A549 (cell line): ENCODE data around the gene THTPA. TPM values are rescaled to one million over a fixed set of nuclear protein-coding genes. Genes with fewer than 3 reads are reported as not detected.

ENCODE experiments used
- ATAC-seq, 2 experiments: fragments of 200-7000 bp in 1 of 2; fragments of >200 bp in 1 of 2; cut with Nextera tagmentation in 1 of 2; cut with Tn5 transposase in 1 of 2; 3 replicates each; pipeline versions ENCODE4 v1.8.0 to v1.9.1; 2018 to 2020; ENCODE audit warnings: mild to moderate bottlenecking in 1 of 2, moderate library complexity in 1 of 2
- CTCF ChIA-PET: fragments of 300-600 bp; sonication (Branson Sonifier 250); formaldehyde crosslinking; extraction: SDS; loops from one replicate; lab custom pipeline; 2021; ENCODE audit warnings: antibody characterized with exemption, inconsistent platforms; lab: Yijun Ruan, JAX
- POLR2A ChIA-PET: fragments of 350-600 bp; formaldehyde crosslinking; extraction: SDS; loops from one replicate; lab custom pipeline; 2021; ENCODE audit warnings: antibody characterized with exemption, inconsistent platforms; lab: Yijun Ruan, JAX
- DNase-seq, 2 experiments: peaks; one replicate each; pipeline versions ENCODE4 v3.0.0 to v3.0.0-alpha.2; 2011 to 2016; ENCODE audit warnings: low read depth in 1 of 2, low spot score in 1 of 2
- FAIRE-seq: peaks from 2 replicates; lab custom pipeline; 2011; peaks lifted over from hg19 to GRCh38; lab: Jason Lieb, UNC
- H3K27ac ChIP-seq, 2 experiments: fragments of >200 bp; sonication (Bioruptor Twin); formaldehyde crosslinking; 3 replicates each; pipeline ENCODE4 v1.5.1; 2016 to 2017
- H3K4me1 ChIP-seq: fragments of >200 bp; sonication (Bioruptor Twin); formaldehyde crosslinking; 3 replicates; pipeline ENCODE4 v1.6.1; 2016
- H3K4me2 ChIP-seq: fragments of >200 bp; sonication (Bioruptor Twin); formaldehyde crosslinking; 3 replicates; pipeline ENCODE4 v1.6.1; 2016
- H3K4me3 ChIP-seq: fragments of >200 bp; sonication (Bioruptor Twin); formaldehyde crosslinking; 3 replicates; pipeline ENCODE4 v1.5.1; 2016
- H3K9me3 ChIP-seq: fragments of >200 bp; sonication (Bioruptor Twin); formaldehyde crosslinking; 3 replicates; pipeline ENCODE4 v1.6.1; 2016
- ATOH8 ChIP-seq: fragments of 250-450 bp; sonication (Bioruptor Pico); IDR thresholded peaks from 2 replicates; pipeline ENCODE4 v1.5.0; 2020; ENCODE audit warnings: low read depth, mild to moderate bottlenecking, moderate library complexity
- CHD2 ChIP-seq: fragments of 150-350 bp; IDR thresholded peaks from 2 replicates; pipeline ENCODE4 v1.6.1; 2014; ENCODE audit warnings: low read length; ENCODE audit not compliant: partially characterized antibody
- CHD4 ChIP-seq: fragments of 200-600 bp; sonication (generic); IDR thresholded peaks from 2 replicates; pipeline ENCODE4 v1.6.1; 2016; ENCODE audit warnings: antibody characterized with exemption, mild to moderate bottlenecking, borderline replicate concordance
- EHF ChIP-seq: fragments of 250-450 bp; sonication (Bioruptor Pico); IDR thresholded peaks from 2 replicates; pipeline ENCODE4 v1.5.0; 2020; ENCODE audit warnings: mild to moderate bottlenecking
- EHMT2 ChIP-seq: fragments of 200-600 bp; sonication (generic); IDR thresholded peaks from 2 replicates; pipeline ENCODE4 v1.6.1; 2016; ENCODE audit warnings: antibody characterized with exemption, low read depth, mild to moderate bottlenecking, moderate library complexity
- ESRRA ChIP-seq: fragments of 150-350 bp; IDR thresholded peaks from 2 replicates; pipeline ENCODE4 v1.6.1; 2014; ENCODE audit warnings: mild to moderate bottlenecking, low read length, borderline replicate concordance
- FOSB ChIP-seq: fragments of 250-450 bp; sonication (Bioruptor Pico); IDR thresholded peaks from 2 replicates; pipeline ENCODE4 v1.5.0; 2020; ENCODE audit warnings: mild to moderate bottlenecking, moderate library complexity
- FOXS1 ChIP-seq: fragments of 250-450 bp; sonication (Bioruptor Pico); IDR thresholded peaks from 2 replicates; pipeline ENCODE4 v1.5.0; 2020; ENCODE audit warnings: mild to moderate bottlenecking, moderate library complexity
- HDAC2 ChIP-seq: fragments of 200-600 bp; sonication (generic); IDR thresholded peaks from 2 replicates; pipeline ENCODE4 v1.6.1; 2016
- HEYL ChIP-seq: fragments of 250-450 bp; sonication (Bioruptor Pico); IDR thresholded peaks from 2 replicates; pipeline ENCODE4 v1.8.0; 2021; ENCODE audit warnings: mild to moderate bottlenecking, moderate library complexity
- HOXB13 ChIP-seq: fragments of 250-450 bp; sonication (Bioruptor Pico); IDR thresholded peaks from 2 replicates; pipeline ENCODE4 v1.5.0; 2020; ENCODE audit warnings: low read depth, mild to moderate bottlenecking, moderate library complexity
- HOXB5 ChIP-seq: fragments of 250-450 bp; sonication (Bioruptor Pico); IDR thresholded peaks from 2 replicates; pipeline ENCODE4 v1.5.0; 2020; ENCODE audit warnings: mild to moderate bottlenecking, moderate library complexity
- JUN ChIP-seq, 2 experiments: fragments of >200 bp; sonication (Bioruptor Twin); formaldehyde crosslinking; IDR thresholded peaks; 2 replicates in 1 of 2; 3 replicates in 1 of 2; pipeline ENCODE4 v1.6.1; 2016 to 2017
- KDM5A ChIP-seq: fragments of 200-600 bp; sonication (generic); IDR thresholded peaks from 2 replicates; pipeline ENCODE4 v1.6.1; 2016; ENCODE audit warnings: antibody characterized with exemption, mild to moderate bottlenecking
- NPAS2 ChIP-seq: fragments of 250-450 bp; sonication (Bioruptor Pico); IDR thresholded peaks from 2 replicates; pipeline ENCODE4 v1.8.0; 2022; ENCODE audit warnings: mild to moderate bottlenecking, moderate library complexity, borderline replicate concordance
- NR3C1 ChIP-seq: fragments of >200 bp; sonication (Bioruptor Twin); formaldehyde crosslinking; IDR thresholded peaks from 3 replicates; pipeline ENCODE4 v1.6.1; 2017
- PHF8 ChIP-seq: fragments of 200-600 bp; sonication (generic); IDR thresholded peaks from 2 replicates; pipeline ENCODE4 v1.6.1; 2016; ENCODE audit warnings: low read depth, mild to moderate bottlenecking, antibody characterized with exemption, moderate library complexity, borderline replicate concordance
- RNF2 ChIP-seq: fragments of 200-600 bp; sonication (generic); IDR thresholded peaks from 2 replicates; pipeline ENCODE4 v1.6.1; 2016; ENCODE audit warnings: low read depth, mild to moderate bottlenecking, antibody characterized with exemption, moderate library complexity, borderline replicate concordance
- SMC3 ChIP-seq: fragments of >200 bp; sonication (Bioruptor Twin); formaldehyde crosslinking; IDR thresholded peaks from 3 replicates; pipeline ENCODE4 v1.6.1; 2018; ENCODE audit warnings: inconsistent platforms
- SREBF2 ChIP-seq: fragments of 450-650 bp; IDR thresholded peaks from 2 replicates; pipeline ENCODE4 v1.6.1; 2014; ENCODE audit warnings: mild to moderate bottlenecking, moderate library complexity
- ZC3H11A ChIP-seq: fragments of 450-650 bp; IDR thresholded peaks from 2 replicates; pipeline ENCODE4 v1.6.1; 2014; ENCODE audit warnings: antibody characterized with exemption, mild to moderate bottlenecking
- ZSCAN20 ChIP-seq: fragments of 250-450 bp; sonication (Bioruptor Pico); IDR thresholded peaks from 2 replicates; pipeline ENCODE4 v1.8.0; 2022; ENCODE audit warnings: mild to moderate bottlenecking, moderate library complexity
- WGBS: methylation state at CpG from one replicate; pipeline ENCODE4 v1.1.6; 2017; ENCODE audit errors: missing lambda C conversion rate; 5-methylcytosine and 5-hydroxymethylcytosine counted together
- polyA plus RNA-seq, 4 experiments: library from polyadenylated mRNA; depleted of rRNA in 3 of 4; stranded (reverse); fragments of >200 nt; fragmentation: RNase III in 1 of 4; extraction: RNeasy Plus Mini Kit Qiagen cat#74134 plus additional on column Dnase treatment in 1 of 4; gene quantifications; 2 replicates in 3 of 4; 3 replicates in 1 of 4; pipeline ENCODE4 v1.2.3, GENCODE V29; 2011 to 2017
- TF ChIP-seq, protein P1 (sequence below): fragments of 150-350 bp; IDR thresholded peaks from 2 replicates; pipeline ENCODE4 v1.6.1; 2014; ENCODE audit warnings: low read depth, mild to moderate bottlenecking, low read length
- TF ChIP-seq, protein P2 (sequence below): fragments of 450-650 bp; IDR thresholded peaks from 2 replicates; pipeline ENCODE4 v1.6.1; 2014; ENCODE audit warnings: antibody characterized with exemption
- TF ChIP-seq, protein P3 (sequence below): fragments of >200 bp; sonication (Bioruptor Twin); formaldehyde crosslinking; IDR thresholded peaks from 2 replicates; pipeline ENCODE4 v1.6.1; 2016

Gene THTPA
- polyA plus RNA-seq, 2 of the 4 experiments (the other 2 are of a cell fraction) = 8.1 to 23.9 TPM

GRCh38 chr14:23523229-23524016 lies 32.6 kb upstream of the THTPA start:
- no peak for FAIRE-seq
- Histone ChIP-seq H3K4me2 (no peak overlapping the region), H3K27ac (no peak overlapping the region), H3K9me3 (no peaks in the 10 kb centered on the region), H3K4me1 (no peaks in the 10 kb centered on the region), H3K4me3 (no peak overlapping the region)
- TF ChIP-seq KDM5A (no peak), JUN (IDR thresholded peaks at IDR 0.05) (no peak), RNF2 (no peak), FOXS1 (CRISPR knock-in tag) (no peak), HOXB13 (no peak)
- ChIA-PET CTCF (interaction anchor here (0.6 to 2.8 kb wide), 8 partner anchors 13 to 1886 kb away, joined by 3 to 13 read pairs (median 3); no protein-coding TSS in a partner anchor), POLR2A (no interaction called here)
- no peak for DNase-seq
- ATAC-seq = no peak
- WGBS = 72% methylated on average over 13 of the region's 16 CpGs

GRCh38 chr14:23524954-23525353 lies 31.1 kb upstream of the THTPA start:
- Histone ChIP-seq H3K4me3 (no peak overlapping the region), H3K27ac (no peak overlapping the region), H3K4me2 (no peak overlapping the region), H3K4me1 (no peaks in the 10 kb centered on the region), H3K9me3 (no peaks in the 10 kb centered on the region)
- ChIA-PET POLR2A (no interaction called here), CTCF (no interaction called here)
- TF ChIP-seq, protein P1, sequence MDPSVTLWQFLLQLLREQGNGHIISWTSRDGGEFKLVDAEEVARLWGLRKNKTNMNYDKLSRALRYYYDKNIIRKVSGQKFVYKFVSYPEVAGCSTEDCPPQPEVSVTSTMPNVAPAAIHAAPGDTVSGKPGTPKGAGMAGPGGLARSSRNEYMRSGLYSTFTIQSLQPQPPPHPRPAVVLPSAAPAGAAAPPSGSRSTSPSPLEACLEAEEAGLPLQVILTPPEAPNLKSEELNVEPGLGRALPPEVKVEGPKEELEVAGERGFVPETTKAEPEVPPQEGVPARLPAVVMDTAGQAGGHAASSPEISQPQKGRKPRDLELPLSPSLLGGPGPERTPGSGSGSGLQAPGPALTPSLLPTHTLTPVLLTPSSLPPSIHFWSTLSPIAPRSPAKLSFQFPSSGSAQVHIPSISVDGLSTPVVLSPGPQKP = no peak
- TF ChIP-seq SREBF2 (no peak), SMC3 (no peak), JUN (IDR thresholded peaks at IDR 0.05) (no peak), EHF (CRISPR knock-in tag) (no peak), EHMT2 (no peak)
- DNase-seq = no peak
- no peak for FAIRE-seq
- no peak for ATAC-seq
- 88% methylated on average over 14 of the region's 14 CpGs for WGBS

- TF ChIP-seq NPAS2 (CRISPR knock-in tag) = no peak
- TF ChIP-seq, protein P2, sequence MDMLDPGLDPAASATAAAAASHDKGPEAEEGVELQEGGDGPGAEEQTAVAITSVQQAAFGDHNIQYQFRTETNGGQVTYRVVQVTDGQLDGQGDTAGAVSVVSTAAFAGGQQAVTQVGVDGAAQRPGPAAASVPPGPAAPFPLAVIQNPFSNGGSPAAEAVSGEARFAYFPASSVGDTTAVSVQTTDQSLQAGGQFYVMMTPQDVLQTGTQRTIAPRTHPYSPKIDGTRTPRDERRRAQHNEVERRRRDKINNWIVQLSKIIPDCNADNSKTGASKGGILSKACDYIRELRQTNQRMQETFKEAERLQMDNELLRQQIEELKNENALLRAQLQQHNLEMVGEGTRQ = no peak
- TF ChIP-seq NR3C1 = no peak
- TF ChIP-seq CHD2 = no peak
- no peak for TF ChIP-seq FOSB (CRISPR knock-in tag)
- no peak for TF ChIP-seq HEYL (CRISPR knock-in tag)
- no peak for TF ChIP-seq JUN (IDR thresholded peaks at IDR 0.05)
- no peak for TF ChIP-seq PHF8
- TF ChIP-seq ZC3H11A = no peak
- TF ChIP-seq HOXB13 = no peak
- TF ChIP-seq ESRRA = no peak
- TF ChIP-seq HDAC2 = no peak
- TF ChIP-seq, protein P3, sequence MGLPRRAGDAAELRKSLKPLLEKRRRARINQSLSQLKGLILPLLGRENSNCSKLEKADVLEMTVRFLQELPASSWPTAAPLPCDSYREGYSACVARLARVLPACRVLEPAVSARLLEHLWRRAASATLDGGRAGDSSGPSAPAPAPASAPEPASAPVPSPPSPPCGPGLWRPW = no peak
- TF ChIP-seq ZSCAN20 = no peak
- TF ChIP-seq CHD4 = no peak
- TF ChIP-seq HOXB5 (CRISPR knock-in tag) = no peak
- TF ChIP-seq, protein P1 = no peak
- TF ChIP-seq ATOH8 (CRISPR knock-in tag) = no peak
- 0% methylated on average over 1 of the region's 8 CpGs for WGBS
- H3K4me1 ChIP-seq = no peaks in the 10 kb centered on the region
- FAIRE-seq (no peak), ATAC-seq (no peak), DNase-seq (no peak)
- ChIA-PET CTCF (interaction anchor here (1.3 kb wide), 1 partner anchor 13 kb away, joined by 4 read pairs; no protein-coding TSS in a partner anchor), POLR2A (no interaction called here)
- no peak overlapping the region for H3K4me2 ChIP-seq
- H3K9me3 ChIP-seq = no peaks in the 10 kb centered on the region
- H3K4me3 ChIP-seq = no peak overlapping the region
- H3K27ac ChIP-seq = no peak overlapping the region
Observed at GRCh38 chr14:23525611-23526010, 30.5 kb upstream of the THTPA start.
